ENCODE results near the gene COL20A1.

The COL20A1 gene

DNA sequence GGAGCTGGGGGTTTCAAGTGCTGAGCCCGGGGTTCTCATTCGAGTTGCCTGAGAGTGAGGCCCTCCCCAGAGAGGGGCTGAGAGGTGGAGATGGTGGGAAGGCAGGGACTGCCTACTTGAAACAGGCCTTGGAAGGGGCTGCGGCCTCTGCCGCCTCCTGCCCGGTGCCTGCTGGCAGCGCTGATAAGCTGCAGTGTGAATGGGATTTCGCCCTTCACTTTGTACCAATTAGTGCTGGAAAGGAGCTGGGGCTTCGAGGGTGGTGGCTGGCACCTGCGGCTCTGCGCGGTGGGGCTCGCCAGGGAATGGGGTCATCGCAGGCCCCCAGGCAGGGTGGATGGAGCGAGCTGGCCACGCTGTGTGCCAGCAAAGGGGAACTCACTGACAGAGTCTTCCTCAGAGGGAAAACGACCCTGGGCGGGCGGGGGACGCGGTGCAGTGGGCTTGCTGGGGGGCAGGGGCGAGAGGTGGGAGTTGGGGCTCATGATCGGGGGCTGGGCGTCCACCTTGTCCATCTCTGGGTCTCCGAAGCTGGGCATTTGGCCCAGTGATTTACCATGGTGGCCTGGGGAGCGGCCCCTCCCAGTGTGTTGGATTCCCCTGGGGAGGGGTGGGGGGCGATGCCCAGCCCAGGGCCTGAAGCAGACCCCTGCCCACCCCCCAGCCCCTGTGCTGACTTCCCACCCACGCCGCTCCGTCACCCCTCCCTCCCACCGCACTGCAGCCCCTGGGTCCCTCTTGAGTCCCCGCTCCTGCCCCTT lies 22.9 kb downstream of the COL20A1 start:
- TF ChIP-seq, protein P1, sequence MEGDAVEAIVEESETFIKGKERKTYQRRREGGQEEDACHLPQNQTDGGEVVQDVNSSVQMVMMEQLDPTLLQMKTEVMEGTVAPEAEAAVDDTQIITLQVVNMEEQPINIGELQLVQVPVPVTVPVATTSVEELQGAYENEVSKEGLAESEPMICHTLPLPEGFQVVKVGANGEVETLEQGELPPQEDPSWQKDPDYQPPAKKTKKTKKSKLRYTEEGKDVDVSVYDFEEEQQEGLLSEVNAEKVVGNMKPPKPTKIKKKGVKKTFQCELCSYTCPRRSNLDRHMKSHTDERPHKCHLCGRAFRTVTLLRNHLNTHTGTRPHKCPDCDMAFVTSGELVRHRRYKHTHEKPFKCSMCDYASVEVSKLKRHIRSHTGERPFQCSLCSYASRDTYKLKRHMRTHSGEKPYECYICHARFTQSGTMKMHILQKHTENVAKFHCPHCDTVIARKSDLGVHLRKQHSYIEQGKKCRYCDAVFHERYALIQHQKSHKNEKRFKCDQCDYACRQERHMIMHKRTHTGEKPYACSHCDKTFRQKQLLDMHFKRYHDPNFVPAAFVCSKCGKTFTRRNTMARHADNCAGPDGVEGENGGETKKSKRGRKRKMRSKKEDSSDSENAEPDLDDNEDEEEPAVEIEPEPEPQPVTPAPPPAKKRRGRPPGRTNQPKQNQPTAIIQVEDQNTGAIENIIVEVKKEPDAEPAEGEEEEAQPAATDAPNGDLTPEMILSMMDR (IDR thresholded peaks at IDR 0.05): no peak

DNA sequence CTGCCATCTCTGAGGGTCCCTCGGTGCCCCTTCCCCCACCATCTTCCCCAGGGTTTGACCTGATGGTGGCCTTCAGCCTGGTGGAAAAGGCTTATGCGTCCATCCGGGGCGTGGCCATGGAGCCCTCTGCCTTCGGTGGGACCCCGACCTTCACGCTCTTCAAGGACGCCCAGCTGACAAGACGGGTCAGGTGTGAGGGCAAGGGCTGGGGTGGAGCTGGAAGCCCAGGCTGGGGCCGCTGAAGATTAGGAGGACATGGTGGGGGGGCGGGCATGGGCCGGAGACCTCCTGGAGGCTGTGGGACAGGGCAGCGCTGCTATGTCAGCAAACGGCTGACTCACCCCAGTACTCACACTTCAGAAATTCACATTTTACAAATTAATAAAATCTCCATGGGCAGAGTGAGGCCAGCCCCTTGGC lies 23.5 kb downstream of the COL20A1 start:
- TF ChIP-seq, protein P1 (IDR thresholded peaks at IDR 0.05): no peak

DNA sequence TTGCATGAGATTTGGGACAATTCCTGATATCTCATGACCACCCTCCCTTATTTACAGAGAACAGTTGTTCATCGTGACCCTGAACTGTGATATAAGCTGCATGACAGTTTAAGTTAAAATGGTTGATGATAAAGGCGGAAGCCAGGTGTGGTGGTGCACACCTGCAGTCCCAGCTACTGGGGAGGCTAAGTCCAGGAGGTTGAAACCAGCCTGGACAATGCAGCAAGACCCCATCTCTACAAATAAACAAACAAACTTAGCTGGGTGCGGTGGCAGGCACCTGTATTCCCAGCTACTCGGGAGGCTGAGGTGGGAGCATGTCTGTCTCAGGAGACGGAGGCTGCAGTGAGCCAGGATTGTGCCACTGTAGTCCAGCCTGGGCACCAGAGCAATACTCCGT lies 24.1 kb downstream of the COL20A1 start:
- TF ChIP-seq, protein P1 (IDR thresholded peaks at IDR 0.05): no peak

DNA sequence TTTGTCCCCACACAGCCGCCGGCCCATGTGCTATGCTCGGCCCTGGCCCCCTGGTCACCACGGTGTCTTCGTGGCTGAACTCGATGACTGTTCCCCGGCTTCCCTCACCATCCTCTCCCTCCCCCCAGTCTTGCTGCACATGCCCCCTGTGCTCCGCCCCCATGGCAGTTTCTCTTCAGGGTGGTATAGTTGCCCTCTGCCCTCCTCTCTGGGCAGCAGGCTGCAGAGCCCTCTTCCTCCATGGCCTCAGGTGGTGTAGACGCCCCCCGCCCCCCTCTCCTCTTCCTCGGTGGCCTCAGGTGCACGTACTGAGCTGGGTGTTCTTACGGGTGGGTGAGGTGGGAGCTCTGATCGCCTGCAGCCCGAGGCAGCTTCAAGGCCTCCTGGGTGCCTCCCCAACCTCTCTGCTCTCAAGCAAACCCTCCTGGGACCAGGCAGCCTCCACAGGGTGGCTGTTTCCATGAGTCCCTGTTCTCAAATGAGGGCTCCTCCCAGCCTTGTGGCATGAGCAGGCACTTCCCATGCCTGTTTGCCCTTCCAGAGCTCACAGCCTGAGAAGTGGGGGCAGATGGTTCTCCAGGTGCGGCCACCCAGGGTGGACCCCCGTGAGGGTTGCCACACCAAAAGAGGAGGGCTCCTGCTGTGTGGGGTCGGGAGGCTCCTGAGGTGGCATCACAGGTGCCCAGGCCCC lies 24.8 kb downstream of the COL20A1 start:
- TF ChIP-seq, protein P1 (IDR thresholded peaks at IDR 0.05): no peak

DNA sequence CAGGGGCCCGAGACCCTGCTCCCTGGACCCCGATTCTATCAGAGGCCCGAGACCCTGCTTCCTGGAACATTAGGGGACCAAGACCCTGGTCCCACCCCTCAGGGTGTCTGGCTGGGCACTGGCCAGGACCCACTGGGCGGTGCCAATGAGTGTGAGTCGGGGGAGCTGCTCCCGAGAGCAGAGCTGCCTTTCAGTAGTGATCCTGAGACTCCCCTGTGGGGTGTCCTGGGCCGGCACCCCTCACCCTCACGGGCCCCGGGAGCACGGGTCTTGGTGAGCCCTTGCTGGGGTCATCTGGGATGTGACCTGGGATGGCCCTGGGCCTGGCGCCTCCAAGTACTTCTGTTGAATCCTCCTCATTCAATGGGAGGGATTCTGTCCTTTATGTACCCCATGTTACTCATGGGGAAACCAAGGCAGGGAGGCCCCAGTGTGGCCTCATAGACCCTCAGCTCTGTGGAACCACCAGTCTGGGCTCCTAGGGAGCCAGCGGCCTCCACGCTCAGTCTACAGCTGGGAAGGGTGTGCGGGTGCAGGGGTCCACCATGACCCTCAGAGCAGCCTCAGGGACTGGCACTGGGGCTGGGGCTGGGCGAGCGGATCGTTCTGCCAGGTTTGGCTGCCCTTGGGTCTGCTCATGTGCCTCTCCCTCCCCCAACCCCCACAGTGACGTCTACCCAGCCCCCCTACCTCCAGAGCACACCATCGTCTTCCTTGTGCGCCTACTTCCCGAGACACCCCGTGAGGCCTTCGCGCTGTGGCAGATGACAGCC lies 25.6 kb downstream of the COL20A1 start:
- TF ChIP-seq, protein P1 (IDR thresholded peaks at IDR 0.05): no peak

DNA sequence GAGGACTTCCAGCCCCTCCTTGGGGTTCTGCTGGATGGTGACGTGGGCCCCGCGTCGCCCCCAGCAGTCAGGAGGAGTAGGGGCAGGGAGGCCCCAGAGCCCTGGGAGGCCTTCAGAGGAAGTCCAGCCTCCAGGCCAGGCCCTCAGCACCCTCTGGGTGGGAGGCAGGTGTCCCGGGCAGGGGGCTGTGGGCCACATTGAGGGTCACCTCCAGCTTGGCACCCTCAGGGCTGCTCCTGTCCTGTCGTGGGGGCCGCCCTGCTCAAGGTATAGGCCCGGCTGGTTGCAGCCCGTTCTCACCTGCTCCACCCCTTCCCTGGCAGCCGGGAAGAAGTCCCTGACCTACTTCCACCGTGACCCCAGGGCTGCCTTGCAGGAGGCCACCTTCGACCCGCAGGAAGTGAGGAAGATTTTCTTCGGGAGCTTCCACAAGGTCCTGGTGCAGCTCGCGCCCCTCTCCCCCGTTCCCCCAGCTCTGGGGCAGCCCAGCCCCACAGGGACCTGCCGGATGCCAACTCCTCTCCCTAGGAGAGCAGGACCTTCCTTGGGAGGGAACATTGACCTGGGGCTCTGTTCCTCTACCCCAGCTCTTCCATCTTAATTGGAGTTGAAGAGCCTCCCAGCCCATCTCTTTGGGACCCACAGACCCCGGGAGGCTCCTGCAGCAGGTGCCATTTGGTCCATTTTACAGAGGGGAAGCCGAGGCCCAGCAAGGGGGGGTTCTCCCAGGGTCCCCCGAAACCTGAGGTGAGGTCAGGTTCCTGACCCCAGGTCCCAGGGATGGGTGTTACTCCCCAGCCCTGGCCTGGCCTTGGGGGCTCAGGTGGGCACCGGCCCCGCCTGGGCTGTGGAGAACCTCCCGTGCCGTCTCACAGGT lies 26.4 kb downstream of the COL20A1 start:
- TF ChIP-seq, protein P1 (IDR thresholded peaks at IDR 0.05): no peak

DNA sequence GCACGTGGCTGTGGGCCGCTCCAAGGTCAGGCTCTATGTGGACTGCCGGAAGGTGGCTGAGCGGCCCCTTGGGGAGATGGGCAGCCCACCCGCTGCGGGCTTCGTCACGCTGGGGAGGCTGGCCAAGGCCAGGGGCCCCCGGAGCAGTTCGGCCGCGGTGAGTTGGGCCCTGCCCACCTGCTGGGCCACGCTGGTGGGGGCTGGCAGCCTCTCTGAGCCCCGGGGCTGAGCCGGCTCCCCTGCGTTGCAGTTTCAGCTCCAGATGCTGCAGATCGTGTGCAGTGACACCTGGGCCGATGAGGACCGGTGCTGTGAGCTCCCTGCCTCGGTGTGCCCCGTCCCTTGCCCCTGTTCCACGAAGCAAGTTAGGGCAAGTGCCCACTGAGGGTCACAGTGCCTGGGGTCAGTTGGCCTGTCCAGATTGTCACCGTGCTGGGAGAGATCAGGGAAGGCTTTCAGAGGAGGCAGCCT lies 27.1 kb downstream of the COL20A1 start:
- TF ChIP-seq, protein P1 (IDR thresholded peaks at IDR 0.05): no peak
